AG04450 (cell line): ENCODE data around the gene HSP90AA1. TPM values are rescaled to one million over a fixed set of nuclear protein-coding genes. Genes with fewer than 3 reads are reported as not detected.
A peak's percentile ranks its signal among the peaks of the same experiment; 100 is the strongest.

Experiments used
- CTCF ChIA-PET: fragments of 300-600, 350-600 bp; formaldehyde crosslinking; extraction: SDS; loops from one replicate; lab custom pipeline; 2022; ENCODE audit warnings: antibody characterized with exemption, inconsistent platforms; lab: Charles Lee
- POLR2A ChIA-PET: fragments of 350-600 bp; formaldehyde crosslinking; extraction: SDS; loops from one replicate; lab custom pipeline; 2021; ENCODE audit warnings: antibody characterized with exemption, inconsistent platforms; lab: Yijun Ruan, JAX
- DNase-seq: peaks from one replicate; pipeline ENCODE4 v3.0.0-alpha.2; 2011; ENCODE audit warnings: low read depth, low spot score
- H3K27ac ChIP-seq: one replicate; pipeline ENCODE4 v1.5.1; 2012; ENCODE audit warnings: low read depth, low read length, control low read depth
- H3K27me3 ChIP-seq: one replicate; pipeline ENCODE4 v1.6.0; 2012; ENCODE audit warnings: low read length; ENCODE audit not compliant: control insufficient read depth, insufficient read depth
- H3K4me3 ChIP-seq: 2 replicates; pipeline ENCODE4 v1.5.1; 2011; ENCODE audit warnings: mild to moderate bottlenecking, low read depth, low read length, control low read depth
- H3K9me3 ChIP-seq: 2 replicates; pipeline ENCODE4 v1.5.1; 2012; ENCODE audit warnings: low read length; ENCODE audit not compliant: control insufficient read depth, insufficient read depth
- polyA plus RNA-seq: library from polyadenylated mRNA; depleted of rRNA; stranded (reverse); fragments of >200 nt; gene quantifications from 2 replicates; pipeline ENCODE4 v1.2.3, GENCODE V29; 2011
- TF ChIP-seq, protein P1 (sequence below): IDR thresholded peaks from 2 replicates; pipeline ENCODE4 v1.5.1; 2011; ENCODE audit warnings: low read depth, low read length, control low read depth, inconsistent platforms

HSP90AA1 gene
- polyA plus RNA-seq, 1 experiment: 822 TPM

- ChIA-PET CTCF (interaction anchor here (0.6 to 2.9 kb wide), 3 partner anchors 8 to 250 kb away, joined by 3 to 21 read pairs (median 3); no protein-coding TSS in a partner anchor), POLR2A (no interaction called here)
- DNase-seq: no peak
Measured at GRCh38 chr14:102063808-102064429, 22.9 kb downstream of the HSP90AA1 start.

DNA sequence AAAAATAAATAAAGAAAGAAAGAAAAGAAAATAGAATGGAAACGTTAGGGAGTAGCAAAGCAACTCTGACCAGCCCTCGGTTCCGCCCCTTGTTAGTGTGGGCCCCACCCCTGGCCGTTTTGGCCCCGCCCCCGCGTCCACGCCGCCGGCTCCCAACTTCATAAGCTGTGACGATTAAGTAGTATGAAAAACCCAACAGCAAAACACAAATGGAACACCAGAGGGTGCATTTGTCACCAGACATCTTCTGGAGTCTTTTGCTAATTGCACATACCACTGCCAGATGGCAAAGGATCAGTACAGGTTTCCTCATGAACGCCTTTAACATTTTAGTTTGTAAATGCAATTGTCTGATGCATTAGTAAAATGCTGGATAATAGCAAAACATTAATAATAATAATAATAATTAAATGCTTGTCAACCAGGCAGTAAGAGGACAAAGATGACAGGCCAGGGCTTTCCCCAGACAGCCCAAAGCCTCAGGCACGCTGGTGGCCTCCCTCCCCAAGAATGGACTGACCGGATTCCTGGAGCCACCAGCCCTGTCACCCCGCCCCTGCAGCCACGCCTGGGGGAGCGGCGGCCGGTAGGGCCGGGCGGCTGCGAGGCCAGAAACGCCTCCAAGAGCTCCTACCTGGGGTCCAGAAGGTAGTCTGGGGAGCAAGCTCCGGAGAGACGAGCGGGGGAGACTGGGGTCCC lies 23.6 kb downstream of the HSP90AA1 start:
- Histone ChIP-seq H3K27ac (no peak overlapping the region), H3K9me3 (peaks cover 4% of the 10 kb centered on the region; the same call in 1 of the 2 replicates), H3K4me3 (no peak overlapping the region), H3K27me3 (no peaks in the 10 kb centered on the region)
- DNase-seq: peak; percentile 47
- TF ChIP-seq, protein P1, sequence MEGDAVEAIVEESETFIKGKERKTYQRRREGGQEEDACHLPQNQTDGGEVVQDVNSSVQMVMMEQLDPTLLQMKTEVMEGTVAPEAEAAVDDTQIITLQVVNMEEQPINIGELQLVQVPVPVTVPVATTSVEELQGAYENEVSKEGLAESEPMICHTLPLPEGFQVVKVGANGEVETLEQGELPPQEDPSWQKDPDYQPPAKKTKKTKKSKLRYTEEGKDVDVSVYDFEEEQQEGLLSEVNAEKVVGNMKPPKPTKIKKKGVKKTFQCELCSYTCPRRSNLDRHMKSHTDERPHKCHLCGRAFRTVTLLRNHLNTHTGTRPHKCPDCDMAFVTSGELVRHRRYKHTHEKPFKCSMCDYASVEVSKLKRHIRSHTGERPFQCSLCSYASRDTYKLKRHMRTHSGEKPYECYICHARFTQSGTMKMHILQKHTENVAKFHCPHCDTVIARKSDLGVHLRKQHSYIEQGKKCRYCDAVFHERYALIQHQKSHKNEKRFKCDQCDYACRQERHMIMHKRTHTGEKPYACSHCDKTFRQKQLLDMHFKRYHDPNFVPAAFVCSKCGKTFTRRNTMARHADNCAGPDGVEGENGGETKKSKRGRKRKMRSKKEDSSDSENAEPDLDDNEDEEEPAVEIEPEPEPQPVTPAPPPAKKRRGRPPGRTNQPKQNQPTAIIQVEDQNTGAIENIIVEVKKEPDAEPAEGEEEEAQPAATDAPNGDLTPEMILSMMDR: peak; percentile 57
- POLR2A ChIA-PET: interaction anchor here (0.6 kb wide), 2 partner anchors 13 to 341 kb away, joined by 3 to 4 read pairs; no protein-coding TSS in a partner anchor
- CTCF ChIA-PET: interaction anchor here (0.6 to 2.9 kb wide), 4 partner anchors 9 to 251 kb away, joined by 3 to 21 read pairs (median 4); no protein-coding TSS in a partner anchor

More at GRCh38 chr14:102063808-102064429, 22.9 kb downstream of the HSP90AA1 start:
- Histone ChIP-seq H3K27ac (no peak overlapping the region), H3K9me3 (peaks cover 4% of the 10 kb centered on the region; the same call in 1 of the 2 replicates), H3K27me3 (no peaks in the 10 kb centered on the region), H3K4me3 (no peak overlapping the region)
- TF ChIP-seq, protein P1: no peak

- CTCF ChIA-PET: no interaction called here
- Histone ChIP-seq H3K27ac (no peak overlapping the region), H3K9me3 (no peaks in the 10 kb centered on the region; the same call in 1 of the 2 replicates), H3K4me3 (no peak overlapping the region), H3K27me3 (no peaks in the 10 kb centered on the region)
- POLR2A ChIA-PET: no interaction called here
- TF ChIP-seq, protein P1: no peak
- no peak for DNase-seq
Measured at GRCh38 chr14:102058961-102059360, 27.9 kb downstream of the HSP90AA1 start.

GRCh38 chr14:102058146-102058545 lies 28.7 kb downstream of the HSP90AA1 start:
- no peak overlapping the region for H3K4me3 ChIP-seq
- POLR2A ChIA-PET: interaction anchor here (0.6 kb wide), 1 partner anchor 48 kb away, joined by 3 read pairs; no protein-coding TSS in a partner anchor
- DNase-seq: no peak

More at GRCh38 chr14:102058146-102058545, 28.7 kb downstream of the HSP90AA1 start:
- Histone ChIP-seq H3K27ac (no peak overlapping the region), H3K27me3 (no peaks in the 10 kb centered on the region), H3K9me3 (no peaks in the 10 kb centered on the region; the same call in 1 of the 2 replicates)
- TF ChIP-seq, protein P1: no peak
- CTCF ChIA-PET: no interaction called here
